Measurements from ENCODE around the gene INVS. TPM values are rescaled to one million over a fixed set of nuclear protein-coding genes. Genes with fewer than 3 reads are reported as not detected.
"Not testable (repeated sequence)": the region's sequence is repeated elsewhere in the genome, so short reads cannot be mapped to it uniquely, and the experiment has no call there.

The INVS gene
- total RNA-seq, 4 donors from 2014 or later: 8.2 to 59.2 (median 26.0) TPM

- H3K4me3 ChIP-seq: no peak overlapping the region
- H3K36me3 ChIP-seq: no peaks in the 10 kb centered on the region
- H3K9me3 ChIP-seq: no peaks in the 10 kb centered on the region
- no peak overlapping the region for H3K27ac ChIP-seq
- H3K27me3 ChIP-seq: no peaks in the 10 kb centered on the region
- TF ChIP-seq POLR2A (IDR thresholded peaks at IDR 0.05): no peak
- TF ChIP-seq, protein P1, sequence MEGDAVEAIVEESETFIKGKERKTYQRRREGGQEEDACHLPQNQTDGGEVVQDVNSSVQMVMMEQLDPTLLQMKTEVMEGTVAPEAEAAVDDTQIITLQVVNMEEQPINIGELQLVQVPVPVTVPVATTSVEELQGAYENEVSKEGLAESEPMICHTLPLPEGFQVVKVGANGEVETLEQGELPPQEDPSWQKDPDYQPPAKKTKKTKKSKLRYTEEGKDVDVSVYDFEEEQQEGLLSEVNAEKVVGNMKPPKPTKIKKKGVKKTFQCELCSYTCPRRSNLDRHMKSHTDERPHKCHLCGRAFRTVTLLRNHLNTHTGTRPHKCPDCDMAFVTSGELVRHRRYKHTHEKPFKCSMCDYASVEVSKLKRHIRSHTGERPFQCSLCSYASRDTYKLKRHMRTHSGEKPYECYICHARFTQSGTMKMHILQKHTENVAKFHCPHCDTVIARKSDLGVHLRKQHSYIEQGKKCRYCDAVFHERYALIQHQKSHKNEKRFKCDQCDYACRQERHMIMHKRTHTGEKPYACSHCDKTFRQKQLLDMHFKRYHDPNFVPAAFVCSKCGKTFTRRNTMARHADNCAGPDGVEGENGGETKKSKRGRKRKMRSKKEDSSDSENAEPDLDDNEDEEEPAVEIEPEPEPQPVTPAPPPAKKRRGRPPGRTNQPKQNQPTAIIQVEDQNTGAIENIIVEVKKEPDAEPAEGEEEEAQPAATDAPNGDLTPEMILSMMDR (IDR thresholded peaks at IDR 0.05): no peak
- intact Hi-C loops (cut with DNase I; ENCODE audit: low total_unique reads): no loop called here
- no peak for DNase-seq
- no peaks in the 10 kb centered on the region for H3K4me1 ChIP-seq
Observed at GRCh38 chr9:100090880-100091279, 8.2 kb upstream of the INVS start.

DNA sequence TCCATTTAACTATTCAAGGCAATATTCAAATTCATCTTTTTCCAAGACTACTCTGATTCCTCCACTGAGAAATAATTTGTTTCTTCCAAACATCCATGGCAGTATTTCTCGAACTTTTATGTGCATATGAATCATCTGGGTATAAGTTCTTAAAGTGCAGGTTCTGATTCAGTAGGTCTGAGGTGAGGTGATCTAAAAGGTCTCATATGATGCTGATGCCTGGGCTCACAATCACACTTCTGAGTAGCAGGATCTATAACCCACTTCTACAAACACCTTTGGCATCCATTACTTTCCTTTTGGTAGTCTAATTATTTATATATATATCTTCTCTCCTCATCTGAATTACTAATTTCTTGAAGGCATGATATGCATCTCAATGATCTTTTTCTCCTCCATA is 7.4 kb upstream of the INVS start:
- Histone ChIP-seq H3K9me3 (no peaks in the 10 kb centered on the region), H3K4me1 (no peaks in the 10 kb centered on the region), H3K36me3 (no peaks in the 10 kb centered on the region), H3K27me3 (no peaks in the 10 kb centered on the region), H3K4me3 (no peak overlapping the region), H3K27ac (no peak overlapping the region)
- DNase-seq: no peak
- TF ChIP-seq POLR2A (IDR thresholded peaks at IDR 0.05): no peak
- TF ChIP-seq, protein P1 (IDR thresholded peaks at IDR 0.05): no peak
- intact Hi-C loops (cut with DNase I; ENCODE audit: low total_unique reads): no loop called here

- Histone ChIP-seq H3K36me3 (no peaks in the 10 kb centered on the region), H3K27me3 (no peaks in the 10 kb centered on the region), H3K4me1 (no peaks in the 10 kb centered on the region), H3K4me3 (no peak overlapping the region), H3K9me3 (no peaks in the 10 kb centered on the region), H3K27ac (no peak overlapping the region)
- no peak for TF ChIP-seq POLR2A (IDR thresholded peaks at IDR 0.05)
- TF ChIP-seq, protein P1 (IDR thresholded peaks at IDR 0.05): no peak
- intact Hi-C loops (cut with DNase I; ENCODE audit: low total_unique reads): no loop called here
- DNase-seq: no peak
Observed at GRCh38 chr9:100092066-100092465, 7.0 kb upstream of the INVS start.

GRCh38 chr9:100094411-100094810 is 4.6 kb upstream of the INVS start:
- DNase-seq; intact Hi-C loops (cut with DNase I; ENCODE audit: low total_unique reads); H3K4me3 ChIP-seq; H3K27ac ChIP-seq; H3K9me3 ChIP-seq; H3K36me3 ChIP-seq; H3K27me3 ChIP-seq; H3K4me1 ChIP-seq: not testable (repeated sequence)

- no peak overlapping the region for H3K4me3 ChIP-seq
- no peaks in the 10 kb centered on the region for H3K9me3 ChIP-seq
- H3K36me3 ChIP-seq: no peaks in the 10 kb centered on the region
- DNase-seq: no peak
- peaks cover 5 to 8% of the 10 kb centered on the region in 2 donors for H3K4me1 ChIP-seq
- H3K27me3 ChIP-seq: no peaks in the 10 kb centered on the region
- intact Hi-C loops (cut with DNase I; ENCODE audit: low total_unique reads): no loop called here
- TF ChIP-seq, protein P1 (IDR thresholded peaks at IDR 0.05): no peak
- no peak overlapping the region for H3K27ac ChIP-seq
Observed at GRCh38 chr9:100096378-100096916, 2.6 kb upstream of the INVS start.

All from uterus (tissue), 4 donors.